TTC549 (cell line): ENCODE data around the gene LGALS4.
"Not testable (repeated sequence)": the region's sequence is repeated elsewhere in the genome, so short reads cannot be mapped to it uniquely, and the experiment has no call there.

Source experiments
- FAIRE-seq: peaks from 2 replicates; lab custom pipeline; 2012; peaks lifted over from hg19 to GRCh38; lab: Jason Lieb, UNC

LGALS4 gene

GRCh38 chr19:38842439-38843174, 29.9 kb upstream of the LGALS4 start:
- FAIRE-seq = no peak

GRCh38 chr19:38841787-38842438, 29.2 kb upstream of the LGALS4 start:
- no peak for FAIRE-seq

DNA sequence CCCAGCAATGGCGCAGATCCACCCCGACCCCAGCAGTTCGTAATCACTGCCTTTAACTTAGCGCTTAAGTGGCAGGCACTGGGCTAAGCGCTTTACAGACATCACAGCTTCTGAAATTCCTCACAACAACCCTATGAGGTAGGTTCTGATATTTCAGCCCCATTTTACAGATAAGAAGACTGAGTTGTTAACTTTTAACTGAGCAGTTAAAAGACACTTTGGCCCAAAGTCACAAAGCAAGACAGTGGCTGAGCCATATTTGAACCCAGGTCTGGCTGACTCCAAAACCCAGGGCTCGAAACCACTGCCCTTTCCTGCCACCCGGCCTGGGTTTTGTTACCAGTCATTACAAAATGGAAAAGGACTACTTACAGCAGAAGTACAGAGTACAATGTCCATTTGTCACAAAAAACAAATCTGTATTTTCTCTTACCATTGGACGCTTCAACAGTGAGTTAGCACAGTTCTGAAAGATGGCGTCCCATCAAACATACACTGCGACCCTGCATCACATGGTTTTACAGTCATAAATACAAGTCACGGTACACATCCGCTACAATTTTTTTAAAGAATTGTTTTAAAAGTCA, 28.5 kb upstream of the LGALS4 start:
- FAIRE-seq = no peak

- no peak for FAIRE-seq
Observed at GRCh38 chr19:38840583-38840968, 27.8 kb upstream of the LGALS4 start.

DNA sequence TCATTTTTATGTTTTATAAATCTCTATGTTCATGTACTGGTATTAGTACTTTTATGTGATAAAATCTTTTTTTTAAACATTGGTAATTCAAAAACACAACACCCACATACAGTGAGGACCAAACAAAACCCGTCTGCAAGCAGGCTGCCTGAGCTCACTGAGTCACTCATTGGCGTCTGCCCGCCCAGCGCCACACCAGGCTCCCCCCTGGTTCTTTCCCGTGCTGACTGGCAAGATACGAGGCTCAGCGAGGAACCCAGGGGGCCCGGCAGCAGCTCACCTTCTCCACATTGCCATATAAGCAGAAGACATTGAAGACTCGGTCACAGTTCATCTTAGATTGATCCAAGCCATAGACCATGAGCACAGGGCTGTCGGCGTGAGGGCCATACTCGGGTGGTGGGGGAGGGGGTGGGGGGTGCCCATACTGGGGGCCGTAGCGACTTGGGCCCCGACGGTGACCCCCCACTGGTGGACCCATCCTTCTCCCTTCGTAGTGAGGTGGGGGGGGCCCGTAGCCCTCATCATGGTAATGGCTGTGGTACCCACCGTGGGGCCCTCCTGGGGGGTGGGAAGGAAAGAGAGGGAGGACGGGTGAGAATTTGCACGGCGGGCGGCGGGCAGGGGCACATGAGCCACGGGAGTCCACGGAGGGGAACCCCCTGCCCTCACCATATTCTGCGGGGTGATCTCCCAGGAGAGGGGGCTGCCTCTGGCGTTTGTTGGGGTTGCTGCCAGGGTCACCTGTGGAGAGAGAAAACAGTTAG, 27.3 kb upstream of the LGALS4 start:
- no peak for FAIRE-seq

GRCh38 chr19:38838986-38839761, 26.4 kb upstream of the LGALS4 start:
- no peak for FAIRE-seq

GRCh38 chr19:38838208-38838985, 25.7 kb upstream of the LGALS4 start:
- no peak for FAIRE-seq

DNA sequence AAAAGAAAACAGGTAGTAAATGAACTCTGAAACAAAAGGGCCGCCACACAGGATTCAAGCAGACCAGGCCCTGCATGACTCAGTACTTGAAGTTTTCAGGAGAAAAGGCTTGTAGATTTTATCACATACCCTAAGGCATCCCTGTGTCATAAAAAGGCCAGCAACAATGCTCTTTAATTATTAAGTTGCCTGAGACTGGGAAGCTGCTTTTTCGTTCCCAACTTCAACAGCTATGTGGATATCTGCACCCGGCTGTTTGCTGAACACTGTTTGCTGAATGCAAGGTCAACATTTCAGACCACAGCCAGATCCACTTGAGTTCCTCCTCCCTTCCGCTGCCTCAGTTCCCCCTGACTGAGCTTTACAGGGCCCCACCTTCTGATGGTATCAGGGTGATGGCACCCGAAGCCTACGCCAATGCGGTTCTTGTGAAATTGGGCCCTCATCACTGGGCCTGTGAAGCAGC, 24.9 kb upstream of the LGALS4 start:
- FAIRE-seq = no peak

DNA sequence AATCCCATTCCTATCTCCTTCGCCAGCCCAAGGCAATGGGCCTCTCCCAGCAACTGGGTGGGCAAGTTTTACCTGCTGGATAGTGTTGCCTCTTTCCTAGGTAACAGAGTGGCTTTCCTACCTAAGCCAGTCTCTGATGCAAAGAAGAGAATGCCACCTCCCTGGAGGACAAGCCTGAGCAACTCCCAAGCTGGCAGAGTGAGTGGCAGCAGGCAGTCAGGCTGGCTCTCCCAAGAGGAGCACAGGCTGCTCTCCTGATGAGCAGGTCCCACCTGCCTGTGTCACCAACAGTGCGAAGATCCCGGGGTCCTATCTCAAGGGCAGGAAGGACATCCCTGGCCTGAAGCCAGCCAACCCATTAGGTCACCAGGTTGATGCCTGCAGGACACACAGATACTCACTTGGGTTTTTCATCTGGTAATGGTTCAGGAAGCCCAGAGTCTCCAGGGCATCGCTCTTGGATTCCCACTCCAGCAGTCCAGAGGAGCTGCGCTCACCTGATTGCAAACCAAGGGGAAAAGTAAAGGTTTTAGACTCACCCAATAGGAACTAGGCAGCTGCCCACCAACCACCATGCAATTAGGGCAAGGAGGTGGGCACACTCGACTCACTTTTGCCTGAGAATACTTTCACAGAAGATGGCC, 24.4 kb upstream of the LGALS4 start:
- no peak for FAIRE-seq

DNA sequence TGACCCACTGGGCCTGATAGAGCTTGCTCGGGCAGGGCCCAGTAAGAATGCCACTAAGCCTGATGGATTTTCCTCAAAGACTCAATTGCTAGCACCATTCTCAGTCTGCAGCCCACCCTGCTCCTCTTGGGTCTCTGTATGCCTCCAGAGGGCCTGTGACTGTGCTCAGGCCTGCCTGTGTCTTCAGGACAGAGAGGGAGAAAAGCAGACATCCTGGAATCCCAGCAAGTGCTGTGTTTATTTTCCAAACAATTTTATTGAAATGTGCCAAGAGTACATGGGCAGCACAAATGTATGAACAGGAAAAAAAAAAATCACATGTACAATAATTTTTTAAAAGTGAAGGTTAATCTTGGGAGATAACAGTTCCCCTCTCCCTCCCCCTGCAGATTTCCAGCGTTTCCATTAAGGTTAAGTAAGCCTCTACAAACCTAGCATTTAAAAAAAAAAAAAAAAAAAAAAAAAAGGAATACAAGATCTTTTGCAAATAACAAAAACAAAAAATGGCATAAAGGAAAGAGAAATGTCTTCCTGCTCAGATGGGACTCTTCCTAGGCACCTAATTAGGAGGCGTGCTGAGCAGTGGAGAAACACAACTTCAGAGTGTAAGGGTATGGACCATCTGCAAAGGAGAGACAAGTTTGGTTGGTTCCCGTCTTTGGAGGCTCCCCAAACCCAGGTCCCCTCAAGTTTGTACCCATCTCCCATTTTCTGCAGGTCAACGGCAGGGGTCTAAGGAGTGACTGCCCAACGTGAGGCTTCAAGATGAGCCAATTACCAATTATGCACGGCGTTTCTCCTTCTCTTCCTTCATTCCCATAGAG, 23.6 kb upstream of the LGALS4 start:
- FAIRE-seq = no peak

GRCh38 chr19:38834590-38834989, 21.8 kb upstream of the LGALS4 start:
- FAIRE-seq = no peak

DNA sequence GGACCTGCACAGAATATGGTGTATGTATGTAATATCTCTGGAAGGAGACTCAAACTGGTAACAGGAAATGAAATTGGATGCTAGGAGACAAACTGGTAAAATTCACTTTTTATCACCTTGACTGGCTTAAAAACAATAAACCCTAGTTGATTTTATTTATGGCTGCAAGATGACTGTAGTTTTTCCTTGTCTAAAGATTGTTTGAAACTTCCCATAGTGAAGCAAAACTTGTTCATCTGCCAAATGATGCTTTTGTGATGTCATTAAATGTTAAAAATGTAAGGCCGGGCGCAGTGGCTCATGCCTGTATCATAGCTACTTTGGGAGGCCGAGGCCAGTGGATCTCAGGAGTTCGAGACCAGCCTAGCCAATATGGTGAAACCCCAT, 21.4 kb upstream of the LGALS4 start:
- FAIRE-seq = no peak

GRCh38 chr19:38833092-38833425, 20.3 kb upstream of the LGALS4 start:
- no peak for FAIRE-seq

- no peak for FAIRE-seq
Observed at GRCh38 chr19:38831142-38831605, 18.4 kb upstream of the LGALS4 start.

GRCh38 chr19:38830039-38830733, 17.4 kb upstream of the LGALS4 start:
- no peak for FAIRE-seq

- not testable (repeated sequence) for FAIRE-seq
Observed at GRCh38 chr19:38829203-38829602, 16.5 kb upstream of the LGALS4 start.

DNA sequence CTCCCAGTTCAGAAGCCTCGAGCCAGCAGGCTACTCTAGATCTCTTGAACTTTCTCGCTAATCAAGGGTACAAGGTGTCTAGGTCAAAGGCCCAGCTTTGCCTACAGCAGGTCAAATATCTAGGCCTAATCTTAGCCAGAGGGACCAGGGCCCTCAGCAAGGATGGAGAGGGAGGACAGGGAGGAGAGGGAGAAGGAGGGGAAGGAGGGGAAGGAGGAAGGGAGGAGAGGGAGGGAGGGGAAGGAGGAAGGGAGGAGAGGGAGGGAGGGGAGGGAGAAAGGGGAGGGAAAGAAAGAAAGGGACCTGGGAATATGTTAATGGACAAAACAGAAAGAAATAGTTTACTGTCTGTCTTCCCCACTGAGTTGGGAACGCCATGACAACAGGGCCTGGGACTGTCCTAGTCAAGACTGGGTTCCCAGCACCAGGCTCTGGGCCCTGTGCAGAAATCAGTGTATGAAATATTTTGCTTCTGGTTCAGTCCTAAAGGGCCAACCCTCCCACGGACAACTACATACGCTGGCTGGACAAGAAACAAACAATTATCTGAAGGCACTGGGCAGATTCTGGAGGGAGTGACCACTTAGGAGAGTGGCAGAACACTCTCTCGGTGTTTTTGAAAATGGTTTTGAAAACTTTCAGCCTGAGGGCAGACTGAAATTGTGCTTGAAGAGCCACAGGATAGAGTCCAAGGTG, 14.3 kb upstream of the LGALS4 start:
- FAIRE-seq = no peak

DNA sequence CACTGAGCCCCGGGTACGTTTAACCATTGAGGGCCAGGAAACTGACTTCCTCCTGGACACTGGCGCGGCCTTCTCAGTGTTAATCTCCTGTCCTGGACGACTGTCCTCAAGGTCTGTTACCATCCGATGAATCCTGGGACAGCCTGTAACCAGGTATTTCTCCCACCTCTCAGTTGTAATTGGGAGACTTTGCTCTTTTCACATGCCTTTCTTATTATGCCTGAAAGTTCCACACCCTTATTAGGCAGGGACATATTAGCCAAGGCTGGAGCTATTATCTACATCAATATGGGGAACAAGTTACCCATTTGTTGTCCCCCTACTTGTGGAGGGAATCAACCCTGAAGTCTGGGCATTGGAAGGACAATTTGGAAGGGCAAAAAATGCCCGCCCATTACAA, 13.2 kb upstream of the LGALS4 start:
- FAIRE-seq = not testable (repeated sequence)
